ENCODE measurements around the gene KCNA1. TPM values are rescaled to one million over a fixed set of nuclear protein-coding genes. Genes with fewer than 3 reads are reported as not detected.

Gene KCNA1
- total RNA-seq, 1 experiment from 2014 or later = not detected

- CTCF ChIA-PET = no interaction called here
- no peak overlapping the region for H2AFZ ChIP-seq (ENCODE audit: low read depth, low read length, poor library complexity, severe bottlenecking)
- intact Hi-C loops (cut with micrococcal nuclease) = no loop called here
- ATAC-seq (peak; percentile 57; the same call in 1 of the 2 replicates), DNase-seq (ENCODE audit: low read depth, low spot score) (no peak)
- H3K9ac ChIP-seq (ENCODE audit: low read length) = no peak overlapping the region
- H3K79me2 ChIP-seq (ENCODE audit: insufficient read depth, low read length) = no peaks in the 10 kb centered on the region
- no peaks in the 10 kb centered on the region for H3K4me1 ChIP-seq (ENCODE audit: control insufficient read depth in 1 of 2, insufficient read depth in 2 of 2, low read length in 2 of 2)
- no peak overlapping the region for H3K4me3 ChIP-seq (replicated peaks in 1 of 2; ENCODE audit: low read depth in 1 of 2, low read length in 2 of 2)
- H4K20me1 ChIP-seq (ENCODE audit: insufficient read depth) = no peaks in the 10 kb centered on the region
- peaks cover 90% of the 10 kb centered on the region for H3K27me3 ChIP-seq (ENCODE audit: insufficient read depth, low read length)
- H3K9me3 ChIP-seq (ENCODE audit: control insufficient read depth in 1 of 2, insufficient read depth in 1 of 2, low read depth in 1 of 2, low read length in 2 of 2) = no peaks in the 10 kb centered on the region
- RAD21 ChIA-PET (ENCODE audit: low non-redundant PET in 1 of 2, low total read pairs in 2 of 2, uncharacterized antibody in 2 of 2, unreplicated experiment in 2 of 2) = no interaction called here
- H3K4me2 ChIP-seq (ENCODE audit: low read length) = no peak overlapping the region
- TF ChIP-seq ZFX (IDR thresholded peaks at IDR 0.05) (no peak), CTCF (IDR thresholded peaks at IDR 0.05 in 2 of 3, conservative IDR thresholded peaks at IDR 0.05 in 1 of 3; ENCODE audit: borderline replicate concordance in 1 of 3, insufficient read depth in 1 of 3, low read depth in 2 of 3, low read length in 2 of 3) (peak in 1 of 3 experiments; percentile 23; a peak in 2 of 6 replicates), SP1 (IDR thresholded peaks at IDR 0.05; ENCODE audit: low read depth) (no peak), SIN3A (IDR thresholded peaks at IDR 0.05; ENCODE audit: low read depth) (no peak), REST (IDR thresholded peaks at IDR 0.05; ENCODE audit: low read depth) (no peak)
- no peaks in the 10 kb centered on the region for H3K36me3 ChIP-seq (ENCODE audit: control insufficient read depth in 1 of 2, insufficient read depth in 2 of 2, low read length in 2 of 2)
- H3K27ac ChIP-seq (ENCODE audit: low read depth, low read length) = no peak overlapping the region
- POLR2A ChIA-PET = no interaction called here
- no peaks in the 10 kb centered on the region for H3K9me2 ChIP-seq (ENCODE audit: insufficient read depth)
- no TSS peak for BruUV-seq (replicated peaks)
These were observed 49.1 kb downstream of the KCNA1 start for GRCh38 chr12:4958697-4959375.
